Cerebellar cortex (tissue), 1 donor: ENCODE results near the gene DTNB.
"Not testable (repeated sequence)": the region's sequence is repeated elsewhere in the genome, so short reads cannot be mapped to it uniquely, and the experiment has no call there.

Experiments
- DNase-seq: peaks from one replicate; pipeline ENCODE4 v3.0.0-alpha.2; 2015; ENCODE audit warnings: low spot score

Gene DTNB

DNA sequence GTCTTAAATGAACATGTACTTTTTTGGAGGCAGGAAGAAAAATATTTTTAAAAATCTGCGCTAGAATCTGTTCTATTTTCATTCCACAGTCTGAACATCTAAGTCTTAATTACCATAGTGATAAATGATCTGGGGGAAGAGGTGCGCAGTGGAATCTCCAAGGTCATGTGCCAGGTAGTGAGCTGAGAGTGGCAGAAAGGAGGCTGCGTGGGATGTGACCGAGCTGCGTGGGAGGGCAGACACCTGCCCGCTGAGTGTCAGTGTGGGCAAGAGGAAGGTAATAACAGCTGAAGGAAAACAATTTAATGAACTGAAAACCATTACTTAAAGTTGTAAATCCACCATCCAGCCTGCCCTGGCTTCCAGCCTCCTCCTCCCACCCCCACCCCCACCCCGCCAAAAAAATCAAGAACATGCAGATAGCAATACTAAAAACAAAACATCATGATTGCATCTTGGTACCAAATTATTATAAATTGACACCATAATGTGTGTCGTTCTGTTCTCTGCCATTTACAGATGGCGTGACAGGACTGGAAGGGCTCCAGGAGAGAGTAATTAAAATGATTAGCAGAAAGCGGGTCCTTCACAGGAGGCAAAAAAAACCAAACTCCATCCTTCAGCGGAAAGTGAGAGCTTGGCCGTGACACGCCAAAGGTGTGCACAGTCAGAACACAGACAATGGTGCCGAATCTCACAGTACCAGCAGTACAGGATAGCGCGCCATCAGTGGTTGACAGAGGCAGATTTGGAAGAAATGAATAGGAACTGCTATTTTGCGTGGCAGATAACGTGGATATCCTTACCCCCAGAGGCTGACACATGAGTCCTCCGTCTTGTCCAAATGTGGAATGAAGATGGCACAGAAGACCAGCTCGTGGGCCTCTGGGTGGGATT lies 11.4 kb upstream of the DTNB start:
- peak; percentile 53 for DNase-seq

DNA sequence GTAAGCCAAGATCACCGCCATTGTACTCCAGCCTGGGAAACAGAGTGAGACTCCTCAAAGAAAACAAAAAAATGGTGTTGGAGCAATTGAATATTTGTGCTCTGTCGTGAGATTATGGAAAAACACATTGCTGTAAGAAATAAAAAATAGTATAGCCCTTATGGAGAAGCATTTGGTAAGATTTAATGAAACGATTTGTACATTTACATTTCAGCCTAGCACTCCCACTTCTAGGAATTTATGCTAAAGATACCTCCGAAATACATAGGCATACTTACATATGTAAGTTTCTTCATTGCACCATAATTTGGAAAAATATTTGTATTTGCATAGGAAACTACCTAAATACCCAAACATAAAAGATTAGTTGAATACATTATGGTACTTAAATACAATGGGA lies 8.7 kb upstream of the DTNB start:
- no peak for DNase-seq

DNA sequence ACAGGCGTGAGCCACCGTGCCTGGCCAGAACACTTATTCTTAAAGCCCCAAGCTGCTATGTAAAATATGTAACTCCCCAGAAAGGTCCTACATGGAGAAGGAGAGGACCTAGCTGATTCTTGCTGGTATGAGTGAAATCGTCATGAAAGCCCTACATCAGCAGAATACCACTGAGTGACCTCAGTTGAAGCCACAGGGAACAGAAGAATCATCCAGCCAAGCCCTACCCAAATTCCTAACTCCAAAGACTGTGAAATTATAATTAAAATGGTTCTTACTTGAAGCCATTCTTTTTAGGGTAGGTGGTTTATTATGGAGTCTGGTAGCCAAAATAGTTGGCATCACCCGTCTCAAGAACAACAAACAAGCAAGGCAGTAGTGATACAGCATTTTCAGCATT lies 4.5 kb upstream of the DTNB start:
- no peak for DNase-seq

DNA sequence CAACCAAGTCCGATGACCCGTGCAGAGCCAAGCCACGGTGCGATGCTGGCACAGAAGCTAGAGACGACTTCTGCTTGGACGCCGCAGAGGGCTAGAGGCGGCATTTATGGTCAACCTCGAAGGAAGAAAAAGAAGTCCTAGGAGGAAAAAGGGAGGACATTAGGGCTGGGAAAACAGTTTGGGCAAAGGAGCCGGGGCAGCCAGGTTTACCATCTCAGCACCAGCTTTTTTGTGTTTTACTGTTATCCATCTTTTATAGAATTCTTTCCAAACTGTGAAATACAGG lies 643 bp upstream of the DTNB start:
- DNase-seq: peak; percentile 55

DNA sequence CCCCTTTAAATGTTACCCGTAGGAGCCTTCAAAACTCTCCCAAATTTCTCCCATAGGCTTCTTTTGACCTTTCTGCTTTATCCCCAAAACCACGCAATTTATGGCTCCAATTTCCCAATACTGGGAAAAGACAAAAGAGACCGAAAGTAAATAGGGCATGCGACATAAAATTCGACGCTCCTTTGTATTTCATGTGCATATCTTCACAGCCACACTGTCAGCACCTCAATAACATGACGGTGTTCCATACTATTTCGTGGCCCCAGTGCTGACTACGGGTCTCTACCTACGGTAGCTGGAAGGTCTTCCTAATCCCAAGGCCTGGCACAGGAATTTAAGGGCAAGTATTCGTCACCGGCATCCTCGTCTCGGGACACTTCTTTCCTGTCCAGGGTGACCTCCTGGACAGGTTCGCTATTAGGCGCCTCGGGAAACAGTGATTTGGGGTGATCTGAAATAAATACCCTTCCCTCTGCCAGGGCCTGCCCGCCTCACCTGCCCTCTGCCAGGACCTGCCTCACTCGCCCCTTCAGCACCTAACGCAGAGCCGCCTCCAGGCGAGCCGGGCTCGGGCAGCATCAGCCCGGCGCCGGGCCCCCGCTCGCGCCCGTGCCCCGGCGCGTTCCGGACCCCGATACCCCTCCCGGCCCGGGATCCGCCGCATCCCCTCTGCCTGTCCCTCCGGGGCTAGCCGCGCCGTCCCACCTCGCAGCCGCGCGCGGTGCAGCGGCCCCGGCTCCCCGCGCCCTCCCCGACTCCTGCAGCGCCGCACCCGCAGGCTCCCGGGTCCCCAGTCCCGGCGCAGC lies 680 bp downstream of the DTNB start:
- peak; percentile 70 for DNase-seq

DNA sequence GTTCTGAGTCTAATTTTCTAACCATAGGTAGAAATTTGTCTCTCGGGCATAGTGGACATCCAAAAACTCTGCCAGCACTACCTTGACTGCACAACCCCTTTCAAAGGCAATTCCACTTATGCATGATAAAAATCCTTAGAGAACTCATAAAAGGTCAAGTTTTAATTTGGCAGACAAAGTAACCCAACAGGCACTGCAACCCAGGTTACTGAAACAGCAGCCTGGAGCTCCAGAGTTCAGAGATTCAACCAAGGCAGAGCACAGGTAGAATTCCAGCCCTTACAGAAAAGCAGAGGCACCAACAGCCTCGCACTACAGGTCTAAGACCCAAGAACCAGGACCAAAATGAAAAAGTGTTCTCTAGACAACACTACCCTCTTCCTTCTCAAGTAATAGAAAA lies 1.8 kb downstream of the DTNB start:
- DNase-seq: no peak

DNA sequence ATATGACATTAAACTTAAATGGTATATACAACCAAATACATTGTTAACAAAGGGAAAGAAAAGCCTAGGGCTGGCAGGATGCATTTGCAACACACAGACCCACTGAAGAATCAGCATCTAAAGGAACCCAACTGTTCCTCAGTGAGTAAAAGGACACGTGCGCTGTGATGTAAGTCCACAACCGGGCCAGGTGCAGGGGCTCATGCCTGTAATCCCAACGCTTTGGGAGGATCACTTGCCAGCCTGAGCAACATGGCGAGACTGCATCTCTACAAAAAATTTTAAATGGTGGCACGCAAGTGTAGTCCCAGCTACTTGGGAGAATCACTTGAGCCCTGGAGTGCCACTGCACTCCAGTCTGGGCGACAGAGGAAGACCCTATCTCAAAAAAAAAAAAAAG lies 3.9 kb downstream of the DTNB start:
- no peak for DNase-seq

DNA sequence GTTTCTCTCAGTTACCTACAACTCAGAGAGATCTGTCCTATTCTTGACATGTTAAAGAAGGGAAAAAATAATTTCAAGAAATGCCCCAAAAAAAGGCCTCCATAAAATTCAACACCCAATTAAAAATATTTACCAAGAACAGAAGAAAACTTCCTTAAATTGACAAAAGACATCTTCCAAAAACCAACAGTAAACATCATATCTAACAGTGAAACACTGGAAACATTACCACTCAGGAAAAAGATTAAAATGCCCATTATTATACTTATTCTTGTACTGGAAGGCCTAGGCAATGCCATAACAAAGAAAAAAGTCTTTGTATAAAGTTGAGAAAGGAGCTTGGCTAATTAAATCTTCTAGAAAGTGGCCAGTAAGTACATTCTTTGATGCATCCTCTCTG lies 7.2 kb downstream of the DTNB start:
- no peak for DNase-seq

DNA sequence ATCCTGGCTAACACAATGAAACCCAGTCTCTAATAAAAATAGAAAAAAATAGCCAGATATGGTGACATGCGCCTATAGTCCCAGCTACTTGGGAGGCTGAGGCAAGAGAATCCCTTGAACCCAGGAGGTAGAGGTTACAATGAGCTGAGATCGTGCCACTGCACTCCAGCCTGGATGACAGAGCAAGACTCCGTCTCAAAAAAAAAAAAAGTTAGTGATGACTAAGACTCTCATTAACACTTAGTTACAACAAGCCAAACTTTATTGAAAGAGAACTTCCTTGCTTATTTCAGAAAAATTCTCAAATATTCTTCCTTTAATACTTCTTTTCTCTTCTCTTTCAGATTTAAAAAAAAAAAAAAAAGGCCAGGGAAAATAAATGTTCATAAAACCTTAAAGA lies 7.9 kb downstream of the DTNB start:
- not testable (repeated sequence) for DNase-seq

DNA sequence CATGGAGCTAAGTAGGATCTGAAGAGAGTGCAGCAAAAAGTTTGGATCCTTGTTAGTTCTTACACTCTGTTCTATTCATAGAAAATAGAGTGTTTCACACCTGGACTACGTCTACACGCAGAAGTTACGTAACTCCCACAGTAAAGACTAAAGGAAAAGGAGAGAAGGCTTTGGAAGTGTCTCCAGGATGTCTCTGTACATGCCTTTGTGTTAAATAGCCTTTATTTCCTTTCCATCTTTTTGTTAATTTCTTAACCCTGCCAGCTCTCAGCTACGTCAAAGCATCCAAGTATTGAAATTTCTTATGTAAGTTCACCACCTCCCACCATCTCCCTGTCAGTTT lies 8.4 kb downstream of the DTNB start:
- no peak for DNase-seq

DNA sequence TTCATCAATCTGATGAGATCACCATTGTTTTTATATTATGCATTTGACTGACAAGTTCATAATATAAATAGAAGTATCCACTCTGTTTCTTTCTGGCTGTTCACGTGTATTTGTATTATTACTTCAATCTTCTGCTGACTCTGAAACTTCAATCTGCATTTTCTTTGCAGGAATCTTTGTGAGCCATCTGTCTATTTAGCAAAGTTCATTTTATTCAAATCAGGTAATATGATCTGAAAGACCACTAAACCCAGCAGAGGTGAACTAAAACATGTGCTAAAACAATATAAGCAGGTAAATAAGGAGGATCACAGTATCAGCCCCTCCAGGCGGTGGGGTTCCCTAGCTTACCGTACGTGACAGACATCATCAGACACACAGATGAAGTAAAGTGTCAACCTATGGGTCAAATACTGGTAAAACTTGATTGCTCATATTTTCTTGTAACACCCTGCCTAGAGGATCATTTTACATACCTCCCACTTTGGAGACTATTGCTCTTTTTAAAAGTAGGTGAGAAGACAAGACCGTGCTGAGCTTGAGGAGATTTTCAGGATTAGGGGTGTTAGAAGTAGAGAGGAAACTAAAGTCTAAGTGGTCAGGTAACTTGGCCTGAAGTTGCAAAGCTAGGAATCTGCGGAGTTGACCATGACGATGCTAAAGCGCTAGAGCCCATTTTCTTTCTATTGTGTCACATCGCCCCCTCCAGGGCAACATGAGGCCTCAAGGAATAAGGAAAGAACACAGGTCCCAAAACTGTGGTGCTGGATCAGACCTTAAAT lies 9.0 kb downstream of the DTNB start:
- DNase-seq: peak; percentile 73

DNA sequence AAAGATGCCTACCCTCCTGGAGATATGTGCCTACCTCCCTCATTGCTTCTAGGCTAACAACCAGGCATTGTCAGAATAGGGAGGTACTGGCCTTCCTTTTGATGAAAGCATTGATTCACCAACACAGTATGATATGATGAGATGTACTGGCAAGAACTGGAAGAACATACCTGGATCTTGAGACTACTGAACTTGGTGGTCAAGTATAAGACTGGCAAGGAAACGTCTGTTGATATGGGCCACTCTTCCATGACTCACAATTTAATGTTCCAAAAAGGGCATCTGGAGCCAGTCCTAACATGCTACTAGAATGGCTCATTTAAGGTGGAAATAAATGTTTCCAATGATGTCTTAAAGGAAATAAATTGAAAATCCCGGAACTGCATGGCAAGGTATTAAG lies 18.1 kb downstream of the DTNB start:
- no peak for DNase-seq

DNA sequence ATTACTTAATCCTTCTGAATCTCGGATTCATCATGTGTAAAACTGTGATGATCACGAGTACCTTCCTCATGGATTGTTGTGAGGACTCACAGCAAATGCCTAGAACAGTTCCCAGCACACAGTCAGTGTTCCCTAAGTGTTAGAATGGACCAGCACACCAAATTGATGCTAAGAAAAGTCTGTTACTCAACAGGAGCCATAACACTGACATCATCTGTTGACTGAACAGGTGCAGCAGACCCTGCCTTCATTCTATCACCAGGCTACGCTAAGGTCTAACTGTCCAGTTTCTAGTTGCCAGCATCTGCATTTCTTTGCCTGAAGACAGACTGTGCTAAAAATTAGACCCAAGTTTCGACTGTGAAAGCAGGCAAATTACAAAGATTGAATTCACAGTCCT lies 18.6 kb downstream of the DTNB start:
- DNase-seq: no peak

DNA sequence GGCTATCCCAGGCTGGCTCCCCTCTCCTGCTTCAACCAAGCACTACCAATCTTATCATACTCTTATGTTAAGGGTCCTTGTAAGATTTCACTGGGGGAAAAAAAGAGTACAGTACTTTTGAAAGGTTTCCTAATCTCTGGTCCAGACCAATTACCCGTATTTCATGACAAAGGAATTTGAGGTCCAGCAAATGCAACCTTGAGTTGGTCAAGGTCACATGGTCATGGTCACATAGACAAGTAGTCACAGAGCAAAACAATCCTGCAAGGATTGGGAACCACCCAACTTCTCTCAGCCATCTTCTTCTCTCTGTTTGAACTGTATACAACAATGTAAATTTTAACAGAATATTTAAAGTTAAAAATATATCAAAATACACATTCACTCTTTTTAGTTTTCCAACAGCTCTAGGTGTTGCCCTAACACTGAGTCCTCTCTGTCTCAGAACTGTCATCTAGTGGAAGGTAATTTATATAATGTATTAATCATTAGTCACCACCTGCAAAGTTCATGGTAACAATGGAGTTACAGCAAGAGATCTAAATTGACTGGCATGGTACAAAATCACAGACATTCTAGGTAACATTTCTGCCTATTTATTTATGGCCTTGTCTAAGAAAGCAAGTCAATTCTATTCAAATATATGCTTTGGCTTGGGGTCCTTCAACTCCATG lies 21.5 kb downstream of the DTNB start:
- no peak for DNase-seq

DNA sequence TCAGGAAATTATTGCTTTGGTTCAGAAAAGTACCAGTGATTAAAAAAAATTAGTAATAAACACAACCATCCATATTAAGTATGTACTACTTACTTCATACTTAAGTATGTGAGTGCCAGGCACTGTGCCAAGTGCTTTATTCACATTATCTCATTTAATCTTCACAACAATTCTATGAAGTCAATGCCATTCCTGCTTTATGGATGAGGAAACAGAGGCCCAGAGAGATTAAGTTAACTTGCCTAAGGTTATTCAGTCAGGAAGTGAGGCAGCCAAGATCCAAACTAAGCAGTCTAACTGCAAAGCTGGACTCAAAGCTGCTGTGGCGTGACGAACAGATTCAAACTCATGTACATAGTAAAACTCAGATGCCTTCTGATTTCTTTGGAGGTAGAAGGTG lies 22.3 kb downstream of the DTNB start:
- no peak for DNase-seq

DNA sequence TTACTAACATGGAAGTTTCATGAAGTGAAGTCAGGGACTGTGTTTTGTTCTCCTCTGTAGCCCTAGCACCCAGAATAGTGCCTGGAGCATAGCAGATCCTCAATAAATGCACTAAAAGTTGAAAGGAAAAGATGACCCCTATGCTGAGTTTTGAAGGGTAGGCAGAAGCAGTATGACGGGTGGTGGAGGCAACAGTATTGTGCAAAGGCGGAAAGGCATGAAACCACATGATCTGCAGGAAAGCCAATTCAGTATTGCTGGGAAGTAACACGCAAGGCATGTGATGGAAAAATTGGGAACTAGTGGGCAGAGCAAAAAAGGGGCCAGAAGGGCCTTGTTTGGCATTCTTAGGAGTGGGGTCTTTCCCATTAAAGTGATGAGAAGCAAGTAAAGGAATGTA lies 23.1 kb downstream of the DTNB start:
- no peak for DNase-seq

DNA sequence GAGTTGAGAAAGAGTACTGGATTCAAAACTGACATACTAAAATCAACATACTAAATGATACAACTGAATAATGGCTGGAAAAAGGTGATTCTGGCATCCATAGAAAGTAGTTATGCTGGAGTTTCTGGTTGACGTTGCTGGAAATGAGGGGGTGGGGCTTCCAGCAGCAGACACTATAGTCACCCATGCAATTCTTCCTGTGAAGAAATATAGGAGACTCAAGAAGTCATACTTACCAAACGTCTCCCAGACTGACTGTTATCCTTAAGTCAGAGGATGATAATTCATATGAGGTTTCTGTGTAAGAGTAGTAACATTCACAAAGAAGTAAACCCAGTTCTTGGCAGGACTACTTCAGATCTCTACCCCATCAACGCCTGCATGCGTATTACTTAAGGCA lies 23.6 kb downstream of the DTNB start:
- DNase-seq: no peak

DNA sequence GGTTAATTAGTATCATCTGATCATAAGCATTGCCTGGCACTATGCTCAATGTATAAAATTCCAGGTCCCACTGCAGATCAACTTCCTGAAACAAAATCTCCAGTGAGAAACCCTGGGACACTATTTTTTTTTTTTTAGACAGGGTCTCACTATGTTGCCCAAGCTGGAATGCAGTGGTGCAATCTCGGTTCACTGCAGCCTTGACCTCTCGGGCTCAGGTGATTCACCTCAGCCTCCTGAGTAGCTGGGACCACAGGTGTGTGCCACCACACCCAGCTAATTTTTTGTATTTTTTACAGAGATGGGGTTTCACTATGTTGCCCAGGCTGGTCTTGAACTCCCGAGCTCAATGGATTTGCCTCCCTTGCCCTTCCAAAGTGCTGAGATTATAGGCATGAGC lies 31.1 kb downstream of the DTNB start:
- DNase-seq: no peak

DNA sequence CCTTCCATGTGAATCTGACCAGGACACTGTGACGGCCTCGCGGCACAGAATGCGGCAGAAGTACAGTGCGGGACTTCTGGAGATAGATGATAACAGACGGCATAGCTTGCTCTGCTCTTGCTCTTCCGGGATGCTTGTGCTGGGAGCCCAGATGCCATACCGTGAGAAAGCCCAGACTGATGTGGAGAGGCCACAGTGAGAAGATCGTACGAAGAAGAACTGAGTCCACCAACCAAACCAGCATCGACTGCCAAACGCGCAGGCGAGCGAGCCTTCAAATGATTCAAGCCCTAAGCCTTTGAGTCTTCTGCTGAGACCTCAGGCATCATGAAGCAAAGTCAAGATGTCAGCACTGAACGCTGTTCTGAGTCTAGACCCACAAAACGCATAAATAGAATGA lies 33.7 kb downstream of the DTNB start:
- no peak for DNase-seq

DNA sequence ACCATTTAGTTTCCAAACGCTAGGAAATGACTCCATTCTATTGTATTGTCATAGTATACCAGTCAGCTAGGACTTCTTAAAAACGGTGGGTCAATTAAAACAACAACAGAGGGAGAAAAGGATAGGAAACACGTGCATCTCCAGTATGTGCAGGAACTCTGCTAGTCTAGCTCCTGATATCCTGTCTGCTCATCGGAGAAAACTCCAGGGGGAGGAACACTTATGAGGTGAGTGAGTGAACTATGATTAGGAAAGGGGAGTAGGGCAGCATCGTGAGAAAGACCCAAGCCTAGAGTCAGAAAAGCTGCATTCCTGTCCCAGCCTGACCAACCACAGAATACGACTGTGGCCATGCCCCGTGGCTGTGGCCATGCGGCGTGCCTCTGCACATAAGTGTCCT lies 34.2 kb downstream of the DTNB start:
- DNase-seq: no peak

DNA sequence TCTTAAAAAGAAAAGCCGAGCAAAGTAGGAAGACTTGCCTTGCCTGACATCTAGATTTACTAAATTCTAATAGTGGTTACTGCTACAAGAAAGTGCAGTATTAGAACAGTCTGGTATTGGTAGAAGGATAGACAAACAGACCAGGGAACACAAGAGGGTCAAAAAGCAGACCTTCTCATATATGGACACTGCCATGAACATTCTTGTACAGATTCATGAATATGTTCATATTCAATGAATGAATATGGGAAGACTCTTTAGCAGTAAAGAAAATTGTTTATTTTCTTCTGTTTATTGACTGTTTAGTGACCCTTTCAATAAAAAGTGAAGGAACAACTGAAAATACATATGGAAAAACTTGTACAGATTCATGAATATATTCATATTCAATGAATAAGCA lies 37.6 kb downstream of the DTNB start:
- no peak for DNase-seq

DNA sequence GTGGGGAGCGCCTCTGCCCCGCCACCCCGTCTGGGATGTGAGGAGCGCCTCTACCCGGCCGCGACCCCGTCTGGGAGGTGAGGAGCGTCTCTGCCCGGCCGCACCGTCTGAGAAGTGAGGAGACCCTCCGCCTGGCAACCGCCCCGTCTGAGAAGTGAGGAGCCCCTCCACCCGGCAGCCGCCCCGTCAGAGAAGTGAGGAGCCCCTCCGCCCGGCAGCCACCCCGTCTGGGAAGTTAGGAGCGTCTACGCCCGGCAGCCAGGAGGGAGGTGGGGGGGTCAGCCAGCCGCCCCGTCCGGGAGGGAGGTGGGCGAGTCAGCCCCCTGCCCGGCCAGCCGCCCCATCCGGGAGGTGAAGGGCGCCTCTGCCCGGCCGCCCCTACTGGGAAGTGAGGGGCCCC lies 39.6 kb downstream of the DTNB start:
- not testable (repeated sequence) for DNase-seq
